ENCODE results near the gene FRMD4A.

GRCh38 chr10:14253711-14254110, 77.0 kb downstream of the FRMD4A start:
- TF ChIP-seq CTCF (IDR thresholded peaks at IDR 0.05; ENCODE audit: borderline replicate concordance, extremely low read depth, low read length, poor library complexity, severe bottlenecking) (no peak), EZH2 (IDR thresholded peaks at IDR 0.05; ENCODE audit: borderline replicate concordance, low read depth, low read length, severe bottlenecking) (no peak)
